Inflammatory macrophage treated with lipopolysaccharide for 4 hours (primary cell): ENCODE data around the gene ENHO.

Source experiments
- DNase-seq: peaks from one replicate; pipeline ENCODE4 v3.0.0-alpha.2; 2020

ENHO gene

GRCh38 chr9:34522971-34523797, at the start of gene ENHO:
ENHO (minus strand) TSS chr9:34522990; CDS start chr9:34521695, 1,295 bp downstream.
- DNase-seq, result peak; percentile 86

- DNase-seq, result peak; percentile 38
Observed at GRCh38 chr9:34572092-34572491, 49.3 kb upstream of the ENHO start.

- DNase-seq, result no peak
Observed at GRCh38 chr9:34571481-34571810, 48.7 kb upstream of the ENHO start.

GRCh38 chr9:34570809-34571480, 48.2 kb upstream of the ENHO start:
- no peak for DNase-seq

GRCh38 chr9:34570376-34570775, 47.6 kb upstream of the ENHO start:
- no peak for DNase-seq

- no peak for DNase-seq
Observed at GRCh38 chr9:34568774-34569173, 46.0 kb upstream of the ENHO start.

GRCh38 chr9:34568133-34568532, 45.3 kb upstream of the ENHO start:
- DNase-seq, result no peak

- no peak for DNase-seq
Observed at GRCh38 chr9:34566972-34567371, 44.2 kb upstream of the ENHO start.

- no peak for DNase-seq
Observed at GRCh38 chr9:34566322-34566721, 43.5 kb upstream of the ENHO start.

GRCh38 chr9:34565856-34566255, 43.1 kb upstream of the ENHO start:
- no peak for DNase-seq

GRCh38 chr9:34564617-34565016, 41.8 kb upstream of the ENHO start:
- no peak for DNase-seq

- DNase-seq, result no peak
Observed at GRCh38 chr9:34563262-34563661, 40.5 kb upstream of the ENHO start.

- peak; percentile 35 for DNase-seq
Observed at GRCh38 chr9:34562135-34562745, 39.5 kb upstream of the ENHO start.

GRCh38 chr9:34560599-34561214, 37.9 kb upstream of the ENHO start:
- no peak for DNase-seq

- DNase-seq, result peak; percentile 77
Observed at GRCh38 chr9:34559624-34560455, 37.0 kb upstream of the ENHO start.

- DNase-seq, result no peak
Observed at GRCh38 chr9:34558919-34559623, 36.3 kb upstream of the ENHO start.

- no peak for DNase-seq
Observed at GRCh38 chr9:34558364-34558763, 35.6 kb upstream of the ENHO start.

- no peak for DNase-seq
Observed at GRCh38 chr9:34557426-34558321, 34.9 kb upstream of the ENHO start.

GRCh38 chr9:34556949-34557348, 34.2 kb upstream of the ENHO start:
- no peak for DNase-seq

GRCh38 chr9:34555936-34556525, 33.2 kb upstream of the ENHO start:
- no peak for DNase-seq

- no peak for DNase-seq
Observed at GRCh38 chr9:34555500-34555899, 32.7 kb upstream of the ENHO start.
